Measurements from ENCODE around the gene RAB14. TPM values are rescaled to one million over a fixed set of nuclear protein-coding genes. Genes with fewer than 3 reads are reported as not detected.

Gene RAB14
- total and polyA plus RNA-seq, 2 donors from 2014 or later, result 48.0 to 78.6 TPM

DNA sequence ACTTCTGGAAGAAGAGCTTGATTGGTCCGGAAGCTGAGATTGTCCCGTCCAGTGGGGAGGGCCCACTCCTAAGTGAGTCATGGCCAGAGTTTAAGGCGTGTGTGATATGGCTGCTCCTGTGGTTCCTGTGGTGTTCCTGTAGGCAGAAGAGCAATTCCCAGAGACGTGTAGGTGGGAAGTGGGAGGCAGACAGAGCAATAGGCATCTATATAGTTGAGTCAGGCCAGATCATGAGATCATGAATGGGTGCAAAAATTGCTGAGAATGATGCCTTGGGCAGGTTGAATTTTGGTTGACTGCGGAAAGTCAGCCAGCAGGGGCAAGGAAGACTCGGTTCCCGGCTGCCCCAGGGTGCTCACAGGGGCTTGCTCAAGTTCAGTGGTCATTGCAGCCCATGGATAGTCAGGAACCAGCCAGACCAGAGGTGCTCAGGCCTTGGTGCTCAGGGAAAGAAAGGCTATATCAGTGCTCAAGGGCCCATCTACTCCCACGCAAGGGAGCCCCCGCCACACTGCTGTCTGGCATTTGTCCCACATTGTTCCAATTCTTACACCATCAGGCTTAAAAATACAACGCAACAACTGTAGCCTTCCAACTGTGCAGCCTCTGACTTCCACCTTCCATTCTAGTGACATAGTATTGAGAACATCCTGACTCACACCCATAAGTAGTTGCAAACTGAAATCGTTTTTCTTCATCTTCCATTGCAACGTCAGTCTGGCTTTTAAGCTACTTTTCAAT lies 45.3 kb upstream of the RAB14 start:
- H3K27me3 ChIP-seq (ENCODE audit: control insufficient read depth, insufficient read depth, low read length), result no peaks in the 10 kb centered on the region
- no peaks in the 10 kb centered on the region for H3K4me1 ChIP-seq (ENCODE audit: control insufficient read depth in 2 of 3, insufficient read depth in 2 of 3, low read depth in 1 of 3, low read length in 3 of 3)
- H3K27ac ChIP-seq (ENCODE audit: low read depth in 2 of 2, low read length in 2 of 2), result no peak overlapping the region
- no peak for DNase-seq
- no peak for FAIRE-seq
- no peak overlapping the region for H3K9ac ChIP-seq (ENCODE audit: low read length in 3 of 3)
- no peak for TF ChIP-seq CTCF (IDR thresholded peaks at IDR 0.05; ENCODE audit: borderline replicate concordance, extremely low read depth, insufficient read depth)
- intact Hi-C loops (cut with DNase I), result no loop called here
- H3K9me3 ChIP-seq (ENCODE audit: control insufficient read depth in 2 of 3, insufficient read depth in 1 of 3, low read length in 3 of 3), result peaks cover 0 to 10% (median 0%) of the 10 kb centered on the region in 3 donors
- H3K4me3 ChIP-seq (ENCODE audit: low read length in 3 of 3), result no peak overlapping the region
- H3K36me3 ChIP-seq (ENCODE audit: control insufficient read depth in 2 of 3, insufficient read depth in 3 of 3, low read length in 3 of 3), result no peaks in the 10 kb centered on the region

DNA sequence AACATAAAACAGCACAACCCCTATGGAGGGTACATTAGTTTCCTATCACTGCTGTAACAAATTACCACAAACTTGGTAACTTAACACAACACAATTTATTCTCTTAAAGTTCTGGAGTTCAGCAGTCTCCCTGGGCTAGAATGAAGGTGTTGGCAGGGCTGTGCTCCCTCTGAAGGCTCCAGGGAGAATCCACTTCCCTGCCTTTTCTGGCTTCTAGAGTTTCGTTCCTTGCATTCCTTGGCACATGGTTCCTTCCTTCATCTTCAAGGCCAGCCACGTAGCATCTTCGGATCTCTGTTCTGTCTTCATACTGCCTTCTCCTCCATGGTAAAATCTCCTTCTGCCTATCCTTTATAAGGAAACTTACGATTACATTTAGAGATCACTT lies 41.3 kb upstream of the RAB14 start:
- Histone ChIP-seq H3K4me3 (ENCODE audit: low read length in 3 of 3) (no peak overlapping the region), H3K9ac (ENCODE audit: low read length in 3 of 3) (no peak overlapping the region), H3K27ac (ENCODE audit: low read depth in 2 of 2, low read length in 2 of 2) (no peak overlapping the region), H3K36me3 (ENCODE audit: control insufficient read depth in 2 of 3, insufficient read depth in 3 of 3, low read length in 3 of 3) (no peaks in the 10 kb centered on the region), H3K27me3 (ENCODE audit: control insufficient read depth, insufficient read depth, low read length) (no peaks in the 10 kb centered on the region), H3K4me1 (ENCODE audit: control insufficient read depth in 2 of 3, insufficient read depth in 2 of 3, low read depth in 1 of 3, low read length in 3 of 3) (no peaks in the 10 kb centered on the region), H3K9me3 (ENCODE audit: control insufficient read depth in 2 of 3, insufficient read depth in 1 of 3, low read length in 3 of 3) (peaks cover 0 to 10% (median 0%) of the 10 kb centered on the region in 3 donors)
- FAIRE-seq, result no peak
- DNase-seq, result no peak
- intact Hi-C loops (cut with DNase I), result no loop called here
- TF ChIP-seq CTCF (IDR thresholded peaks at IDR 0.05; ENCODE audit: borderline replicate concordance, extremely low read depth, insufficient read depth), result no peak

- H3K36me3 ChIP-seq (ENCODE audit: control insufficient read depth in 2 of 3, insufficient read depth in 3 of 3, low read length in 3 of 3), result no peaks in the 10 kb centered on the region
- no peaks in the 10 kb centered on the region for H3K4me1 ChIP-seq (ENCODE audit: control insufficient read depth in 2 of 3, insufficient read depth in 2 of 3, low read depth in 1 of 3, low read length in 3 of 3)
- no peak overlapping the region for H3K9ac ChIP-seq (ENCODE audit: low read length in 3 of 3)
- peaks cover 0 to 10% (median 0%) of the 10 kb centered on the region in 3 donors for H3K9me3 ChIP-seq (ENCODE audit: control insufficient read depth in 2 of 3, insufficient read depth in 1 of 3, low read length in 3 of 3)
- H3K27me3 ChIP-seq (ENCODE audit: control insufficient read depth, insufficient read depth, low read length), result no peaks in the 10 kb centered on the region
- H3K27ac ChIP-seq (ENCODE audit: low read depth in 2 of 2, low read length in 2 of 2), result no peak overlapping the region
- no peak overlapping the region for H3K4me3 ChIP-seq (ENCODE audit: low read length in 3 of 3)
- no peak for DNase-seq
- TF ChIP-seq CTCF (IDR thresholded peaks at IDR 0.05; ENCODE audit: borderline replicate concordance, extremely low read depth, insufficient read depth), result no peak
- intact Hi-C loops (cut with DNase I), result no loop called here
- no peak for FAIRE-seq
Observed at GRCh38 chr9:121242219-121242958, 40.7 kb upstream of the RAB14 start.

All from kidney (tissue), 14 donors.